Effector memory CD4-positive, alpha-beta T cell (primary cell): ENCODE measurements around the gene NUTF2.
A peak's percentile ranks its signal among the peaks of the same experiment; 100 is the strongest.

Experiments used
- DNase-seq, 3 donors: peaks; one replicate each; pipeline ENCODE4 v3.0.0-alpha.2; 2020
- H3K27ac ChIP-seq: 2 replicates; pipeline ENCODE4 v1.7.0; 2013; ENCODE audit warnings: mild to moderate bottlenecking, low read length, moderate library complexity; ENCODE audit not compliant: insufficient read depth, poor library complexity, severe bottlenecking
- H3K27me3 ChIP-seq: replicated peaks from 2 replicates; pipeline ENCODE4 v1.7.0; 2013; ENCODE audit warnings: mild to moderate bottlenecking, low read length; ENCODE audit not compliant: insufficient read depth, control insufficient read depth, poor library complexity, severe bottlenecking
- H3K36me3 ChIP-seq: 2 replicates; pipeline ENCODE4 v1.7.0; 2013; ENCODE audit warnings: mild to moderate bottlenecking, low read length, moderate library complexity; ENCODE audit not compliant: control insufficient read depth, insufficient read depth
- H3K4me1 ChIP-seq: 2 replicates; pipeline ENCODE4 v1.7.0; 2013; ENCODE audit warnings: low read length, mild to moderate bottlenecking; ENCODE audit not compliant: control insufficient read depth, insufficient read depth, poor library complexity, severe bottlenecking
- H3K4me3 ChIP-seq: 2 replicates; pipeline ENCODE4 v1.7.0; 2013; ENCODE audit warnings: low read length, low read depth, mild to moderate bottlenecking; ENCODE audit not compliant: insufficient read depth, poor library complexity, severe bottlenecking
- H3K9me3 ChIP-seq: 2 replicates; pipeline ENCODE4 v1.7.0; 2013; ENCODE audit warnings: mild to moderate bottlenecking, low read length, moderate library complexity; ENCODE audit not compliant: control insufficient read depth

The NUTF2 gene

DNA sequence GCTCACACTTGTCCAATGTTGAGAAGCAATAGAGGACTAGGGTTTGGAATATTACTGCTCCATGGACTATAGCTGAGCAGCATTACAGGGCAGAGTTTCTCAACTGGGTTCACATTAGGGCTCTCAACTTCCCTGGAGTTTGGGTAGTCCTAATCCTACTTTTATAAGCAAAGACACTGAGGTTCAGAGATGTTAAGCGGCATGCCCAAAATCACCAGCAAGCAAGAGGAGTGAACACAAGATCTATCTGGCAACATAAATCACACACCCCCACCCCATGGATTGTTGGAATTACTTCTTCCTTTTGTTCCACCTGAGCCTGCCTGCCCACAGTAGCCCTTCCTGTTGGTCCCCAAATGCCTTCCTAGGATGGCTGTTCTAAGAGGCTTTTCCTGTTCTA is 34.8 kb upstream of the NUTF2 start:
- Histone ChIP-seq H3K36me3 (no peaks in the 10 kb centered on the region), H3K4me1 (peaks cover 4% of the 10 kb centered on the region), H3K4me3 (no peak overlapping the region), H3K27me3 (no peaks in the 10 kb centered on the region), H3K27ac (no peak overlapping the region), H3K9me3 (no peaks in the 10 kb centered on the region)
- no peak for DNase-seq

GRCh38 chr16:67814567-67814966 is 32.2 kb upstream of the NUTF2 start:
- no peak overlapping the region for H3K27ac ChIP-seq
- H3K4me3 ChIP-seq: no peak overlapping the region
- no peak for DNase-seq
- H3K36me3 ChIP-seq: no peaks in the 10 kb centered on the region
- no peaks in the 10 kb centered on the region for H3K4me1 ChIP-seq
- no peaks in the 10 kb centered on the region for H3K27me3 ChIP-seq
- no peaks in the 10 kb centered on the region for H3K9me3 ChIP-seq

DNA sequence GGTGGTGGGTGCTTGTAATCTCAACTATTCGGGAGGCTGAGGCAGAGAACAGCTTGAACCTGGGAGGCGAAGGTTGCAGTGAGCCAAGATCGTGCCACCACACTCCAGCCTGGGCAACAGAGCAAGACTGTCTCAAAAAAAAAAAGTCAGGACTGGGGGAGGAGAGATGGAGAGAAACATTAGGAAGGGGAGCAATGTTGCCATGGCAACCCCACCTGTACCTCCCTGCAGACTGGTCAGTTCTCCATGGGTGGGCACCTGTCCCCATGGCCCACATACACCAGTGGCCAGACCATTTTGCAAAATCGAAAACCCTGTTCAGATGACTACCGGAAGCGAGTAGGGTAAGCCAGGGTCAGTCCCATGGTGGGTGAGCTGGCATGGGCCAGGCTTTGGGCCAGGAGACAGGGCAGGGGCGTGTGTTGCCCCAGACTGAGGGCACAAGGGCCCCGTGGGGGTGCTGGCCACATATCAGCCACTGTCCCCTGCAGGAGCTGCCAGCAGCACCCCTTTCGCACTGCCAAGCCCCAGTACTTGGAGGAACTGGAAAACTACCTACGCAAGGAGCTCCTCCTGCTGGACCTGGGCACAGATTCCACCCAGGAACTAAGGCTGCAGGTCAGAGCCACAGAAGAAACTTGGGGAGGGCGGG is 26.0 kb upstream of the NUTF2 start:
- DNase-seq: no peak
- H3K4me3 ChIP-seq: no peak overlapping the region
- no peaks in the 10 kb centered on the region for H3K9me3 ChIP-seq
- no peaks in the 10 kb centered on the region for H3K4me1 ChIP-seq
- H3K27me3 ChIP-seq: no peaks in the 10 kb centered on the region
- no peaks in the 10 kb centered on the region for H3K36me3 ChIP-seq
- H3K27ac ChIP-seq: no peak overlapping the region

GRCh38 chr16:67822511-67822910 is 24.2 kb upstream of the NUTF2 start:
- Histone ChIP-seq H3K36me3 (peaks cover 5% of the 10 kb centered on the region), H3K27me3 (no peaks in the 10 kb centered on the region), H3K9me3 (no peaks in the 10 kb centered on the region), H3K4me1 (no peaks in the 10 kb centered on the region), H3K27ac (no peak overlapping the region), H3K4me3 (no peak overlapping the region)
- no peak for DNase-seq

GRCh38 chr16:67825119-67825518 is 21.6 kb upstream of the NUTF2 start:
- Histone ChIP-seq H3K36me3 (peaks cover 25% of the 10 kb centered on the region), H3K27ac (no peak overlapping the region), H3K4me1 (no peaks in the 10 kb centered on the region), H3K4me3 (no peak overlapping the region), H3K27me3 (no peaks in the 10 kb centered on the region), H3K9me3 (no peaks in the 10 kb centered on the region)
- DNase-seq: no peak

- no peaks in the 10 kb centered on the region for H3K9me3 ChIP-seq
- H3K27me3 ChIP-seq: no peaks in the 10 kb centered on the region
- no peak overlapping the region for H3K27ac ChIP-seq
- no peak overlapping the region for H3K4me3 ChIP-seq
- H3K36me3 ChIP-seq: peaks cover 30% of the 10 kb centered on the region
- no peak for DNase-seq
- no peaks in the 10 kb centered on the region for H3K4me1 ChIP-seq
These were observed 20.8 kb upstream of the NUTF2 start for GRCh38 chr16:67825906-67826305.

DNA sequence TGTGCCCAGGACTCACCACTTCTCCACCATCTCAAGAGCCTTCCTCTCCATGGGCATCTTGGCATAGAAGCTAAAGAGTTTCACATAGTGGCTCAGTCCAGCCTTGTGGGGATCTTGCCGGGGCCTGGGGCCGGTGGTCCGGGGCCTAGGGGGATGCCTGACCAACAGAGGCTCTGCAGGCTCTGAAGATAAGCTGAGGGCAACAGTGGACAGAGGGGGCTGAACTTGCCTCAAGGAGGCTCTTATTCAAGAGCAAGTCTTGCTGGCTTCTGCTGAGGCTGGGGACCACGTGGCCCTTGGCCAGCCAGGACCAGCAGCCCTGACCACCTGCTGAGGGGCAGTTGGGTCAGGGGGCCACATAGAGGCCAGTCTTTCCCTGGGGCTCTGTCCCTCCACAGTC is 18.1 kb upstream of the NUTF2 start:
- H3K4me1 ChIP-seq: peaks cover 5% of the 10 kb centered on the region
- H3K27me3 ChIP-seq: no peaks in the 10 kb centered on the region
- H3K36me3 ChIP-seq: peaks cover 42% of the 10 kb centered on the region
- H3K4me3 ChIP-seq: no peak overlapping the region
- no peaks in the 10 kb centered on the region for H3K9me3 ChIP-seq
- H3K27ac ChIP-seq: no peak overlapping the region
- no peak for DNase-seq

- peak overlapping the region; percentile 75 for H3K4me3 ChIP-seq
- no peak for DNase-seq
- H3K4me1 ChIP-seq: peaks cover 5% of the 10 kb centered on the region
- H3K36me3 ChIP-seq: peaks cover 32% of the 10 kb centered on the region
- H3K9me3 ChIP-seq: no peaks in the 10 kb centered on the region
- peak overlapping the region; percentile 71 for H3K27ac ChIP-seq
- no peaks in the 10 kb centered on the region for H3K27me3 ChIP-seq
These were observed 13.7 kb upstream of the NUTF2 start for GRCh38 chr16:67833030-67833414.

- H3K4me3 ChIP-seq: peak overlapping the region; percentile 75
- no peaks in the 10 kb centered on the region for H3K27me3 ChIP-seq
- peaks cover 26% of the 10 kb centered on the region for H3K36me3 ChIP-seq
- DNase-seq: peak; percentile 79 to 89 (median 85)
- H3K9me3 ChIP-seq: no peaks in the 10 kb centered on the region
- H3K4me1 ChIP-seq: peaks cover 5% of the 10 kb centered on the region
- peak overlapping the region; percentile 71 for H3K27ac ChIP-seq
These were observed 13.1 kb upstream of the NUTF2 start for GRCh38 chr16:67833415-67834241.

DNA sequence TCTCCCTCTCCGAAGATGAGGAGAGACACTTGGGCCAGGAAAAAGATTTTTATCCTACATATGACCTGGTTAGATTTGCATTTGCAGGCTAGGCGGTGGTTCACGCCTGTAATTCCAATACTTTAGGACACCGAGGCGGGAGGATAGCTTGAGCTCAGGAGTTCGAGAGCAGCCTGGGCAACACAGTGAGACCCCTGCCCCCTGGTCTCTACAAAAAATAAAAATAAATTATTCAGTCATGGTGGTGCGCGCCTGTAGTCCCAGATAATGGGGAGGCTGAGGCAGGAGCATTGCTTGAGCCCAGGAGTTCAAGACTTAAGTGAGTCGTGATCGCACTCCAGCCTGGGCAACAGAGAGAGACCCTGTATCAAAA is 12.5 kb upstream of the NUTF2 start:
- Histone ChIP-seq H3K36me3 (peaks cover 25% of the 10 kb centered on the region), H3K4me1 (peaks cover 5% of the 10 kb centered on the region), H3K27ac (peak overlapping the region; percentile 15), H3K4me3 (peak overlapping the region; percentile 75), H3K9me3 (no peaks in the 10 kb centered on the region), H3K27me3 (no peaks in the 10 kb centered on the region)
- DNase-seq: no peak
